CD14-positive monocyte (primary cell): ENCODE results near the gene EVA1C. TPM values are rescaled to one million over a fixed set of nuclear protein-coding genes. Genes with fewer than 3 reads are reported as not detected.

Experiments
- DNase-seq, 3 donors: peaks; one replicate each; pipeline ENCODE4 v3.0.0-alpha.2; 2011 to 2022
- H2AFZ ChIP-seq: 2 replicates; pipeline ENCODE4 v1.6.0; 2012; ENCODE audit warnings: mild to moderate bottlenecking, low read depth, low read length, inconsistent platforms; ENCODE audit not compliant: insufficient read depth, poor library complexity, severe bottlenecking
- H3K27ac ChIP-seq, 2 donors: 1 replicate in 1 of 2; 2 replicates in 1 of 2; pipeline ENCODE4 v1.5.1; 2012 to 2013; ENCODE audit warnings: low read length in 2 of 2, control low read depth in 1 of 2, inconsistent platforms in 1 of 2, low read depth in 1 of 2, mild to moderate bottlenecking in 1 of 2
- H3K27me3 ChIP-seq, 2 donors: one replicate each; pipeline versions ENCODE4 v1.6.0 to v1.6.1; 2011 to 2013; ENCODE audit warnings: low read length in 2 of 2; ENCODE audit not compliant: control insufficient read depth in 2 of 2, insufficient read depth in 2 of 2
- H3K36me3 ChIP-seq, 2 donors: replicated peaks in 1 of 2; 1 replicate in 1 of 2; 2 replicates in 1 of 2; pipeline versions ENCODE4 v1.5.1 to v1.6.1; 2012 to 2013; ENCODE audit warnings: low read length in 2 of 2, control low read depth in 1 of 2, inconsistent platforms in 1 of 2, mild to moderate bottlenecking in 1 of 2; ENCODE audit not compliant: insufficient read depth in 2 of 2, control insufficient read depth in 1 of 2
- H3K4me1 ChIP-seq, 2 donors: 1 replicate in 1 of 2; 2 replicates in 1 of 2; pipeline versions ENCODE4 v1.5.1 to v1.6.1; 2012 to 2013; ENCODE audit warnings: low read length in 2 of 2, control low read depth in 1 of 2, inconsistent platforms in 1 of 2, mild to moderate bottlenecking in 1 of 2, moderate library complexity in 1 of 2; ENCODE audit not compliant: insufficient read depth in 2 of 2, control insufficient read depth in 1 of 2
- H3K4me2 ChIP-seq: replicated peaks from 2 replicates; pipeline ENCODE3; 2012; ENCODE audit warnings: low read length, moderate library complexity, mild to moderate bottlenecking; ENCODE audit not compliant: poor library complexity, severe bottlenecking; ENCODE audit errors: extremely low read depth
- H3K4me3 ChIP-seq, 3 experiments: fragments of 200-600 bp in 1 of 3; sonication (generic) in 1 of 3; replicated peaks in 1 of 3; 1 replicate in 2 of 3; 2 replicates in 1 of 3; pipeline ENCODE4 v1.5.1; 2011 to 2013; ENCODE audit warnings: low read length in 3 of 3, mild to moderate bottlenecking in 3 of 3, control low read depth in 2 of 3, low read depth in 2 of 3, inconsistent platforms in 1 of 3, moderate library complexity in 1 of 3
- H3K79me2 ChIP-seq: 2 replicates; pipeline ENCODE4 v1.6.0; 2012; ENCODE audit warnings: mild to moderate bottlenecking, control low read depth, inconsistent platforms, low read length, moderate library complexity; ENCODE audit not compliant: insufficient read depth
- H3K9ac ChIP-seq: 2 replicates; pipeline ENCODE4 v1.6.0; 2017; ENCODE audit warnings: low read length, mild to moderate bottlenecking; ENCODE audit not compliant: insufficient read depth, poor library complexity, severe bottlenecking
- H3K9me3 ChIP-seq, 2 donors: replicated peaks in 1 of 2; 1 replicate in 1 of 2; 2 replicates in 1 of 2; pipeline versions ENCODE4 v1.5.1 to v1.6.1; 2012 to 2013; ENCODE audit warnings: low read length in 2 of 2, control low read depth in 1 of 2; ENCODE audit not compliant: control insufficient read depth in 1 of 2, insufficient read depth in 1 of 2
- H4K20me1 ChIP-seq: 2 replicates; pipeline ENCODE4 v1.6.0; 2012; ENCODE audit warnings: mild to moderate bottlenecking, low read length, control low read depth, moderate library complexity; ENCODE audit not compliant: insufficient read depth
- H3K27ac Mint-ChIP-seq, 7 donors: one replicate each; pipeline ENCODE4 v1.8.0; 2020; ENCODE audit warnings: mild to moderate bottlenecking in 7 of 7, mixed read lengths in 7 of 7, moderate library complexity in 6 of 7, inconsistent platforms in 2 of 7
- H3K27me3 Mint-ChIP-seq, 3 donors: one replicate each; pipeline ENCODE4 v1.8.0; 2021 to 2022; ENCODE audit warnings: low read depth in 3 of 3, mild to moderate bottlenecking in 3 of 3, mixed read lengths in 3 of 3, moderate library complexity in 3 of 3, inconsistent platforms in 1 of 3
- H3K36me3 Mint-ChIP-seq, 2 donors: one replicate each; pipeline ENCODE4 v1.8.0; 2020; ENCODE audit warnings: mixed read lengths in 2 of 2, inconsistent platforms in 1 of 2, mild to moderate bottlenecking in 1 of 2
- H3K4me1 Mint-ChIP-seq: one replicate; pipeline ENCODE4 v1.8.0; 2020; ENCODE audit warnings: mild to moderate bottlenecking, mixed read lengths
- H3K4me3 Mint-ChIP-seq, 2 donors: one replicate each; pipeline ENCODE4 v1.8.0; 2020; ENCODE audit warnings: mild to moderate bottlenecking in 2 of 2, mixed read lengths in 2 of 2, moderate library complexity in 1 of 2
- H3K9me3 Mint-ChIP-seq, 7 donors: one replicate each; pipeline ENCODE4 v1.8.0; 2020 to 2022; ENCODE audit warnings: mixed read lengths in 7 of 7, mild to moderate bottlenecking in 6 of 7, moderate library complexity in 6 of 7, inconsistent platforms in 2 of 7
- CTCF ChIP-seq: fragments of 200-600 bp; IDR thresholded peaks from one replicate; pipeline ENCODE4 v1.8.0; 2022; ENCODE audit warnings: antibody characterized with exemption, mild to moderate bottlenecking
- WGBS: methylation state at CpG from one replicate; pipeline ENCODE4 v1.1.5; 2013; ENCODE audit warnings: missing lambda C conversion rate; ENCODE audit not compliant: insufficient coverage; 5-methylcytosine and 5-hydroxymethylcytosine counted together
- intact Hi-C, 2 donors: fragments of 100-400 bp; cut with micrococcal nuclease; formaldehyde crosslinking; loops; one replicate each; pipeline versions ENCODE4 v1.15.0 to v1.15.1; 2023
- polyA plus RNA-seq, 3 donors: library from polyadenylated mRNA; depleted of rRNA in 1 of 3; unstranded in 2 of 3; stranded (reverse) in 1 of 3; fragments of 300-500 nt in 2 of 3; fragments of >200 nt in 1 of 3; fragmentation: Illumina TruSeq in 2 of 3; gene quantifications; 1 replicate in 2 of 3; 2 replicates in 1 of 3; pipeline ENCODE4 v1.2.3, GENCODE V29; 2012 to 2021

The EVA1C gene
- polyA plus RNA-seq, 3 donors = 0.37 to 0.73 (median 0.63) TPM

GRCh38 chr21:32545948-32546441, 133.5 kb downstream of the EVA1C start:
- WGBS = 90% methylated on average over 5 of the region's 6 CpGs
- H3K36me3 ChIP-seq = no peaks in the 10 kb centered on the region
- H3K4me3 ChIP-seq = no peak overlapping the region
- H3K79me2 ChIP-seq = no peaks in the 10 kb centered on the region
- no peak overlapping the region for H3K27ac Mint-ChIP-seq
- no peaks in the 10 kb centered on the region for H3K9me3 ChIP-seq
- no peaks in the 10 kb centered on the region for H3K27me3 ChIP-seq
- H3K36me3 Mint-ChIP-seq = no peaks in the 10 kb centered on the region
- no peaks in the 10 kb centered on the region for H3K4me1 Mint-ChIP-seq
- no peak overlapping the region for H3K9ac ChIP-seq
- H3K27ac ChIP-seq = no peak overlapping the region
- peaks cover 0 to 3% (median 0%) of the 10 kb centered on the region in 7 donors for H3K9me3 Mint-ChIP-seq
- TF ChIP-seq CTCF = no peak
- no peaks in the 10 kb centered on the region for H3K4me1 ChIP-seq
- H3K4me2 ChIP-seq = no peak overlapping the region
- H4K20me1 ChIP-seq = no peaks in the 10 kb centered on the region
- no peak overlapping the region for H3K4me3 Mint-ChIP-seq
- H2AFZ ChIP-seq = no peak overlapping the region
- no peak for DNase-seq
- intact Hi-C loops = no loop called here
- H3K27me3 Mint-ChIP-seq = peaks cover 0 to 6% (median 5%) of the 10 kb centered on the region in 3 donors

DNA sequence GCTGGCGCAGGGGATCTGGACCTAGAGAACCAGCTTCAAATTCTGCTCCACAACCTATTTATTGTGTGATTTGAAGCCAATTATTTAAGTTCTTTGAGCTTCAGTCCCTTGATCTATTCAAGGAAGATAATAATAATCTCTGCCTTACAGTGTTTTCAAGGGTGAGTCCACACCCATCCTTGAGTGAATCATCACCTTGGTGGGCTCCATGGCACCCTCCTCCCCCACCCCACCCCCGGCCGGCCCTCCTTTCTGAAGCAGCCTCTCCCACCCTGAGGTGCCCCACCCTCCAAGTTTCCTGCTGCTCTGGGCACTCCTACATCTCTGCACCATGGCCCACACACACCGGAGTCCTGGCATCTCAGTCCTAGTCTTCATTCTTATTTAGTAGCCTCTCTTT, 134.5 kb downstream of the EVA1C start:
- Histone ChIP-seq H3K4me2 (no peak overlapping the region), H3K4me1 (no peaks in the 10 kb centered on the region), H2AFZ (no peak overlapping the region), H3K9ac (no peak overlapping the region), H3K27ac (no peak overlapping the region), H3K4me3 (no peak overlapping the region), H4K20me1 (no peaks in the 10 kb centered on the region), H3K9me3 (no peaks in the 10 kb centered on the region), H3K36me3 (no peaks in the 10 kb centered on the region), H3K27me3 (no peaks in the 10 kb centered on the region), H3K79me2 (no peaks in the 10 kb centered on the region)
- Mint-ChIP-seq H3K27me3 (peaks cover 0 to 6% (median 5%) of the 10 kb centered on the region in 3 donors), H3K9me3 (peaks cover 0 to 3% (median 0%) of the 10 kb centered on the region in 7 donors), H3K27ac (no peak overlapping the region), H3K36me3 (no peaks in the 10 kb centered on the region), H3K4me1 (no peaks in the 10 kb centered on the region), H3K4me3 (no peak overlapping the region)
- no peak for TF ChIP-seq CTCF
- no peak for DNase-seq
- intact Hi-C loops = no loop called here
- 100% methylated on average over 1 of the region's 4 CpGs for WGBS
